B cell (primary cell): ENCODE data around the gene DUSP5. TPM values are rescaled to one million over a fixed set of nuclear protein-coding genes. Genes with fewer than 3 reads are reported as not detected.

Experiments used
- ATAC-seq: fragments of 200-7000 bp; cut with Tn5 transposase; one replicate; pipeline ENCODE4 v1.10.0; 2021; ENCODE audit warnings: low read depth, mild to moderate bottlenecking, moderate number of reproducible peaks, moderate library complexity
- CTCF ChIA-PET: fragments of 350-600 bp; sonication (Branson Sonifier 250); formaldehyde crosslinking; loops from one replicate; lab custom pipeline; 2021; ENCODE audit warnings: antibody characterized with exemption, inconsistent platforms; lab: Charles Lee
- POLR2A ChIA-PET: fragments of 350-600 bp; sonication (Branson Sonifier 250); formaldehyde crosslinking; loops from one replicate; lab custom pipeline; 2021; ENCODE audit warnings: antibody characterized with exemption; lab: Charles Lee
- DNase-seq: peaks from one replicate; pipeline ENCODE4 v3.0.0; 2013
- H2AFZ ChIP-seq: 2 replicates; pipeline ENCODE4 v1.6.1; 2012; ENCODE audit warnings: mild to moderate bottlenecking, low read depth, low read length; ENCODE audit not compliant: insufficient read depth, poor library complexity, severe bottlenecking
- H3K27ac ChIP-seq, 2 donors: 1 replicate in 1 of 2; 2 replicates in 1 of 2; pipeline ENCODE4 v1.5.1; 2012 to 2013; ENCODE audit warnings: low read length in 2 of 2, mild to moderate bottlenecking in 2 of 2, moderate library complexity in 1 of 2
- H3K27me3 ChIP-seq, 4 experiments: fragments of 200-600 bp in 1 of 4; sonication (generic) in 1 of 4; replicated peaks in 1 of 4; 1 replicate in 2 of 4; 2 replicates in 2 of 4; pipeline versions ENCODE4 v1.6.1 to v1.7.0; 2013 to 2016; ENCODE audit warnings: low read length in 3 of 4, mild to moderate bottlenecking in 2 of 4, mixed read lengths in 1 of 4, moderate library complexity in 1 of 4; ENCODE audit not compliant: insufficient read depth in 4 of 4, control insufficient read depth in 3 of 4; ENCODE audit errors: control extremely low read depth in 1 of 4
- H3K36me3 ChIP-seq, 2 experiments: replicated peaks in 1 of 2; 1 replicate in 1 of 2; 2 replicates in 1 of 2; pipeline versions ENCODE4 v1.6.1 to v1.7.1; 2013; ENCODE audit warnings: low read length in 1 of 2; ENCODE audit not compliant: insufficient read depth in 2 of 2, control insufficient read depth in 1 of 2; ENCODE audit errors: control extremely low read depth in 1 of 2, extremely low read depth in 1 of 2
- H3K4me1 ChIP-seq, 2 donors: fragments of 200-600 bp in 1 of 2; sonication (generic) in 1 of 2; 1 replicate in 1 of 2; 2 replicates in 1 of 2; pipeline versions ENCODE4 v1.5.1 to v1.6.1; 2013 to 2017; ENCODE audit warnings: low read length in 2 of 2; ENCODE audit not compliant: control insufficient read depth in 2 of 2, insufficient read depth in 2 of 2
- H3K4me2 ChIP-seq: replicated peaks from 2 replicates; pipeline ENCODE3; 2012; ENCODE audit warnings: mild to moderate bottlenecking, low read depth, low read length; ENCODE audit not compliant: poor library complexity, severe bottlenecking
- H3K4me3 ChIP-seq, 5 experiments: fragments of 200-600 bp in 1 of 5; sonication (generic) in 1 of 5; 1 replicate in 3 of 5; 2 replicates in 2 of 5; pipeline versions ENCODE4 v1.5.1 to v1.7.0; 2011 to 2016; ENCODE audit warnings: low read length in 4 of 5, mild to moderate bottlenecking in 4 of 5, low read depth in 2 of 5, control low read depth in 1 of 5, moderate library complexity in 1 of 5; ENCODE audit not compliant: insufficient read depth in 1 of 5; ENCODE audit errors: control extremely low read depth in 1 of 5, extremely low read depth in 1 of 5
- H3K79me2 ChIP-seq: fragments of 200-600 bp; sonication (generic); one replicate; pipeline ENCODE4 v1.6.0; 2016; ENCODE audit warnings: low read length; ENCODE audit not compliant: control insufficient read depth, insufficient read depth
- H3K9ac ChIP-seq: fragments of 200-600 bp; sonication (generic); 2 replicates; pipeline ENCODE4 v1.6.1; 2017; ENCODE audit warnings: mild to moderate bottlenecking, low read length, moderate library complexity
- H3K9me3 ChIP-seq, 3 donors: one replicate each; pipeline versions ENCODE4 v1.6.1 to v1.7.1; 2013; ENCODE audit warnings: low read length in 2 of 3; ENCODE audit not compliant: control insufficient read depth in 2 of 3, insufficient read depth in 1 of 3; ENCODE audit errors: control extremely low read depth in 1 of 3
- H4K20me1 ChIP-seq: 2 replicates; pipeline ENCODE4 v1.6.0; 2012; ENCODE audit warnings: mild to moderate bottlenecking, low read length; ENCODE audit not compliant: insufficient read depth, control insufficient read depth, poor library complexity, severe bottlenecking
- H3K27ac Mint-ChIP-seq: one replicate; pipeline ENCODE4 v1.8.0; 2021; ENCODE audit warnings: mixed read lengths
- H3K27me3 Mint-ChIP-seq: one replicate; pipeline ENCODE4 v1.8.0; 2021; ENCODE audit warnings: mixed read lengths
- H3K4me1 Mint-ChIP-seq: one replicate; pipeline ENCODE4 v1.8.0; 2021; ENCODE audit warnings: mixed read lengths
- H3K4me3 Mint-ChIP-seq: one replicate; pipeline ENCODE4 v1.8.0; 2021; ENCODE audit warnings: mixed read lengths
- H3K9me3 Mint-ChIP-seq: one replicate; pipeline ENCODE4 v1.8.0; 2022; ENCODE audit warnings: mixed read lengths; ENCODE audit not compliant: insufficient read depth
- CTCF ChIP-seq: fragments of 200-600 bp; IDR thresholded peaks from one replicate; pipeline ENCODE4 v1.8.0; 2022; ENCODE audit warnings: antibody characterized with exemption, mild to moderate bottlenecking
- EZH2 ChIP-seq: IDR thresholded peaks from 2 replicates; pipeline ENCODE4 v1.6.1; 2012; ENCODE audit warnings: borderline replicate concordance, low read depth, mild to moderate bottlenecking, moderate library complexity, low read length; ENCODE audit not compliant: insufficient read depth, poor library complexity, severe bottlenecking
- WGBS: methylation state at CpG from one replicate; pipeline ENCODE4 v1.1.5; 2013; ENCODE audit warnings: missing lambda C conversion rate; ENCODE audit not compliant: insufficient coverage; 5-methylcytosine and 5-hydroxymethylcytosine counted together
- intact Hi-C: fragments of 100-400 bp; cut with micrococcal nuclease; formaldehyde crosslinking; loops from one replicate; pipeline ENCODE4 v1.10.0; 2022
- polyA plus RNA-seq: library from polyadenylated mRNA; depleted of rRNA; stranded (reverse); fragments of >200 nt; gene quantifications from 2 replicates; pipeline ENCODE4 v1.2.3, GENCODE V29; 2012
- total RNA-seq, 2 donors: library from RNA; stranded (reverse); fragments of 120-200 nt in 1 of 2; gene quantifications; 1 replicate in 1 of 2; 2 replicates in 1 of 2; pipeline versions ENCODE4 v1.2.3 to v1.2.4, GENCODE V29; 2013 to 2022

The DUSP5 gene
- total and polyA plus RNA-seq, 2 donors (not counting 1 experiment from before 2014, with no cell fraction given), result 10.0 to 71.0 TPM

- Histone ChIP-seq H4K20me1 (no peaks in the 10 kb centered on the region), H3K79me2 (no peaks in the 10 kb centered on the region), H3K36me3 (no peaks in the 10 kb centered on the region), H3K4me2 (no peak overlapping the region), H3K9ac (no peak overlapping the region), H3K27me3 (no peaks in the 10 kb centered on the region), H3K9me3 (no peaks in the 10 kb centered on the region), H3K4me1 (peaks cover 10 to 11% of the 10 kb centered on the region in 2 donors), H3K4me3 (no peak overlapping the region), H2AFZ (no peak overlapping the region), H3K27ac (no peak overlapping the region)
- ATAC-seq (no peak), DNase-seq (no peak)
- Mint-ChIP-seq H3K4me3 (no peak overlapping the region), H3K9me3 (no peaks in the 10 kb centered on the region), H3K27ac (no peak overlapping the region), H3K4me1 (peaks cover 14% of the 10 kb centered on the region), H3K27me3 (no peaks in the 10 kb centered on the region)
- ChIA-PET POLR2A (no interaction called here), CTCF (no interaction called here)
- intact Hi-C loops, result no loop called here
- 97% methylated on average over 2 of the region's 3 CpGs for WGBS
- TF ChIP-seq CTCF (no peak), EZH2 (no peak)
These were observed 26.6 kb downstream of the DUSP5 start for GRCh38 chr10:110524179-110524858.

GRCh38 chr10:110524859-110525232 lies 27.1 kb downstream of the DUSP5 start:
- ChIA-PET POLR2A (no interaction called here), CTCF (no interaction called here)
- no peaks in the 10 kb centered on the region for H3K27me3 ChIP-seq

More at GRCh38 chr10:110524859-110525232, 27.1 kb downstream of the DUSP5 start:
- Histone ChIP-seq H3K27ac (no peak overlapping the region), H3K4me1 (peaks cover 15% of the 10 kb centered on the region in 2 donors), H3K4me2 (no peak overlapping the region), H3K4me3 (no peak overlapping the region), H3K9ac (no peak overlapping the region), H3K9me3 (no peaks in the 10 kb centered on the region), H4K20me1 (no peaks in the 10 kb centered on the region), H3K36me3 (no peaks in the 10 kb centered on the region), H3K79me2 (no peaks in the 10 kb centered on the region), H2AFZ (no peak overlapping the region)
- Mint-ChIP-seq H3K27ac (no peak overlapping the region), H3K9me3 (no peaks in the 10 kb centered on the region), H3K4me3 (no peak overlapping the region), H3K27me3 (peaks cover 3% of the 10 kb centered on the region), H3K4me1 (peaks cover 19% of the 10 kb centered on the region)
- ATAC-seq, result no peak
- TF ChIP-seq EZH2, result no peak
- no peak for TF ChIP-seq CTCF
- intact Hi-C loops, result no loop called here
- no CpG with 5 or more reads among the region's 2 CpGs for WGBS
- DNase-seq, result no peak
